ENCODE measurements around the gene PIK3R6.

DNA sequence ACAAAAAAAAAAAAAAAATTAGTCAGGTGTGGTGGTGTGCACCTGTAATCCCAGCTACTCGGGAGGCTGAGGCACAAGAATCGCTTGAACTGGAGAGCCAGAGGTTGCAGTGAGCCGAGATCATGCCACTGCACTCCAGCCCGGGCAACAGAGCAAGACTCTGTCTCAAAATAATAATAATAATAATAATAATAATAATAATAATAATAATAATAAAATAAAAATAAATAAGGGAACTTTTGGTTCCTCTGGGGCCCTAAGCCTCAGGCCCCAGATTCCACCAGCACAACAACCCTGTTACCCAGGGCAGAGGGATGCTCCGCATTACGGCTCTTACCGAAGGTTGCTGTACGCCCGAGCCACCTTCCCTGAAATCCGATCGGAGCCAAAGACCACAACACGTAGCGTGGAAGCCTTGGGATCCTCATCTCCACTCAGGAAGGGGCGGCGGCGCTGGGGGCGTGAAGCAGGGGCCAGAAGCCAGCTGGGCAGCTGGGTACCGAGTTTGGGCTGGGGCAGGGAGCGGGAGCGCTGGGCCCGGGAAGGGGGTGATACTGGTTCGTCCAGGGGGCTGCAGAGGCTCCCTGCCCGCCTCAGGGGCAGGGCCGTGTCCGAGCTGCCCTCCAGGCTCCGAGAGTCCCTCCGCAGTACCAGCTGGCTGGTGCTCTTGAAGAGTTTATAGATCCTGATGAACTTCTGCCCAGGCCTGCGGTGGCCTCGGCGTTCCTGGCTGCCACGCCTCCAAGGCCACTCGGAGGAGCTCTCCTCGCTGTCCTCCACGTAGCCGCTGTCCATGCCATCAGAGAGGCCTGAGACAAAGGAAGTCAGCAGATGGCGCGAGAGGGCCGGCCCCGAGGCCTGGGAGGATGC is 20.6 kb upstream of the PIK3R6 start:
- TF ChIP-seq POLR2A (IDR thresholded peaks at IDR 0.05; ENCODE audit: low read depth, low read length) (no peak), MXI1 (IDR thresholded peaks at IDR 0.05; ENCODE audit: borderline replicate concordance, low read depth, low read length) (no peak), BHLHE40 (IDR thresholded peaks at IDR 0.05; ENCODE audit: low read depth, low read length) (no peak), CEBPB (IDR thresholded peaks at IDR 0.05; ENCODE audit: low read depth, low read length) (no peak), RAD21 (IDR thresholded peaks at IDR 0.05; ENCODE audit: low read length) (no peak; the same call in 1 of the 2 replicates), FOS (IDR thresholded peaks at IDR 0.05; ENCODE audit: low read depth, low read length) (no peak), RCOR1 (IDR thresholded peaks at IDR 0.05; ENCODE audit: insufficient replicate concordance, low read length) (no peak), RFX5 (IDR thresholded peaks at IDR 0.05; ENCODE audit: low read depth, low read length) (no peak), MAFK (IDR thresholded peaks at IDR 0.05; ENCODE audit: low read depth, low read length) (no peak)
- TF ChIP-seq, protein P1, sequence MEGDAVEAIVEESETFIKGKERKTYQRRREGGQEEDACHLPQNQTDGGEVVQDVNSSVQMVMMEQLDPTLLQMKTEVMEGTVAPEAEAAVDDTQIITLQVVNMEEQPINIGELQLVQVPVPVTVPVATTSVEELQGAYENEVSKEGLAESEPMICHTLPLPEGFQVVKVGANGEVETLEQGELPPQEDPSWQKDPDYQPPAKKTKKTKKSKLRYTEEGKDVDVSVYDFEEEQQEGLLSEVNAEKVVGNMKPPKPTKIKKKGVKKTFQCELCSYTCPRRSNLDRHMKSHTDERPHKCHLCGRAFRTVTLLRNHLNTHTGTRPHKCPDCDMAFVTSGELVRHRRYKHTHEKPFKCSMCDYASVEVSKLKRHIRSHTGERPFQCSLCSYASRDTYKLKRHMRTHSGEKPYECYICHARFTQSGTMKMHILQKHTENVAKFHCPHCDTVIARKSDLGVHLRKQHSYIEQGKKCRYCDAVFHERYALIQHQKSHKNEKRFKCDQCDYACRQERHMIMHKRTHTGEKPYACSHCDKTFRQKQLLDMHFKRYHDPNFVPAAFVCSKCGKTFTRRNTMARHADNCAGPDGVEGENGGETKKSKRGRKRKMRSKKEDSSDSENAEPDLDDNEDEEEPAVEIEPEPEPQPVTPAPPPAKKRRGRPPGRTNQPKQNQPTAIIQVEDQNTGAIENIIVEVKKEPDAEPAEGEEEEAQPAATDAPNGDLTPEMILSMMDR (conservative IDR thresholded peaks at IDR 0.05; ENCODE audit: low read depth, low read length) = no peak
- TF ChIP-seq, protein P2, sequence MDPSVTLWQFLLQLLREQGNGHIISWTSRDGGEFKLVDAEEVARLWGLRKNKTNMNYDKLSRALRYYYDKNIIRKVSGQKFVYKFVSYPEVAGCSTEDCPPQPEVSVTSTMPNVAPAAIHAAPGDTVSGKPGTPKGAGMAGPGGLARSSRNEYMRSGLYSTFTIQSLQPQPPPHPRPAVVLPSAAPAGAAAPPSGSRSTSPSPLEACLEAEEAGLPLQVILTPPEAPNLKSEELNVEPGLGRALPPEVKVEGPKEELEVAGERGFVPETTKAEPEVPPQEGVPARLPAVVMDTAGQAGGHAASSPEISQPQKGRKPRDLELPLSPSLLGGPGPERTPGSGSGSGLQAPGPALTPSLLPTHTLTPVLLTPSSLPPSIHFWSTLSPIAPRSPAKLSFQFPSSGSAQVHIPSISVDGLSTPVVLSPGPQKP (IDR thresholded peaks at IDR 0.05; ENCODE audit: borderline replicate concordance, low read depth, low read length) = no peak
